Esophagus muscularis mucosa (tissue), 4 donors: ENCODE data around the gene XIST. TPM values are rescaled to one million over a fixed set of nuclear protein-coding genes. Genes with fewer than 3 reads are reported as not detected.

Source experiments
- DNase-seq: peaks from one replicate; pipeline ENCODE4 v3.0.0-alpha.2; 2017; ENCODE audit errors: extremely low spot score
- H3K27ac ChIP-seq, 4 donors: fragments of 200-600 bp; sonication (generic); replicated peaks in 1 of 4; 1 replicate in 3 of 4; 2 replicates in 1 of 4; pipeline ENCODE4 v1.5.1; 2016 to 2019; ENCODE audit warnings: mild to moderate bottlenecking in 1 of 4
- H3K27me3 ChIP-seq, 4 donors: fragments of 200-600 bp; sonication (generic); one replicate each; pipeline versions ENCODE4 v1.5.1 to v1.6.0; 2016 to 2019
- H3K36me3 ChIP-seq, 4 donors: fragments of 200-600 bp; sonication (generic); one replicate each; pipeline ENCODE4 v1.5.1; 2016 to 2019
- H3K4me1 ChIP-seq, 4 donors: fragments of 200-600 bp; sonication (generic); one replicate each; pipeline ENCODE4 v1.5.1; 2016 to 2019
- H3K4me3 ChIP-seq, 4 donors: fragments of 200-600 bp; sonication (generic); 1 replicate in 2 of 4; 2 replicates in 2 of 4; pipeline ENCODE4 v1.5.1; 2016 to 2019; ENCODE audit warnings: mild to moderate bottlenecking in 4 of 4, moderate library complexity in 1 of 4
- H3K9me3 ChIP-seq, 4 donors: fragments of 200-600 bp; sonication (generic); 1 replicate in 3 of 4; 2 replicates in 1 of 4; pipeline ENCODE4 v1.5.1; 2016 to 2019
- EP300 ChIP-seq: sonication (generic); formaldehyde crosslinking; IDR thresholded peaks from one replicate; pipeline ENCODE4 v1.6.1; 2017; ENCODE audit warnings: antibody characterized with exemption
- POLR2A ChIP-seq: fragments of 450-650 bp; IDR thresholded peaks from one replicate; pipeline ENCODE4 v1.6.1; 2017; ENCODE audit warnings: antibody characterized with exemption, moderate library complexity, mild to moderate bottlenecking, low read depth
- POLR2AphosphoS5 ChIP-seq, 2 donors: sonication (generic); formaldehyde crosslinking; IDR thresholded peaks; one replicate each; pipeline ENCODE4 v1.6.1; 2017; ENCODE audit warnings: antibody characterized with exemption in 2 of 2
- WGBS: methylation state at CpG from one replicate; pipeline ENCODE4 v1.1.5; 2018; 5-methylcytosine and 5-hydroxymethylcytosine counted together
- intact Hi-C: fragments of 100-400 bp; cut with DNase I; formaldehyde crosslinking; loops from one replicate; pipeline ENCODE4 v1.15.1; 2023
- total RNA-seq, 4 donors: library from RNA; depleted of rRNA; stranded (reverse); fragments of >200 nt; gene quantifications; one replicate each; pipeline versions ENCODE4 v1.1.0 to v1.2.1, GENCODE V29; 2016
- TF ChIP-seq, protein P1 (sequence below), 3 experiments: fragments of 200-600 bp in 2 of 3; fragments of 450-650 bp in 1 of 3; sonication (generic) in 2 of 3; IDR thresholded peaks; one replicate each; pipeline ENCODE4 v1.5.1; 2017 to 2019; ENCODE audit warnings: antibody characterized with exemption in 3 of 3, mild to moderate bottlenecking in 2 of 3, moderate library complexity in 1 of 3

The XIST gene
- total RNA-seq, 4 donors from 2014 or later: 1.3 to 130 (median 39.4) TPM

DNA sequence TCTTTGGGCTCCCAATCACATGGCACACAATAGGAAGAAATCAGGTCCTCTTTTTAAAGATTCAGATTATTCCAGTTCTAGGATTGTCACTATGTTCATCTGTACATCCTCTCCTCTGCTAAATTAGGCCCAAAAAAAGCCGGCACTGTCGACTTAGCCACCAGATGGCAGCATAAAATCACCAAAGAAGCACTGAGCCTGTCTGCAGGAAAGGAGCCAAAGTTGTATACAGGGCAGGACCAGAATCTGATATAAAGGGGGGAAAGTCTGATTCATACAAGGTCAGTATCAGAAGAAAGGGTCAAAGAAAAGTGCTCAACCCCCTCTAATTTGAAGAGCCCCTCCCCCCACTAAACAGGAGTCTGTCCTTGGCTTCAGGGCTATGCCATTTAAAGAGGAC lies 3.0 kb upstream of the XIST start:
- Histone ChIP-seq H3K9me3 (peaks cover 0 to 8% (median 0%) of the 10 kb centered on the region in 4 donors), H3K4me1 (no peaks in the 10 kb centered on the region), H3K4me3 (no peak overlapping the region), H3K27ac (no peak overlapping the region), H3K36me3 (no peaks in the 10 kb centered on the region), H3K27me3 (no peaks in the 10 kb centered on the region)
- TF ChIP-seq POLR2A (no peak), POLR2AphosphoS5 (IDR thresholded peaks at IDR 0.05) (peak in 1 of 2 donors; percentile 41), EP300 (no peak)
- TF ChIP-seq, protein P1, sequence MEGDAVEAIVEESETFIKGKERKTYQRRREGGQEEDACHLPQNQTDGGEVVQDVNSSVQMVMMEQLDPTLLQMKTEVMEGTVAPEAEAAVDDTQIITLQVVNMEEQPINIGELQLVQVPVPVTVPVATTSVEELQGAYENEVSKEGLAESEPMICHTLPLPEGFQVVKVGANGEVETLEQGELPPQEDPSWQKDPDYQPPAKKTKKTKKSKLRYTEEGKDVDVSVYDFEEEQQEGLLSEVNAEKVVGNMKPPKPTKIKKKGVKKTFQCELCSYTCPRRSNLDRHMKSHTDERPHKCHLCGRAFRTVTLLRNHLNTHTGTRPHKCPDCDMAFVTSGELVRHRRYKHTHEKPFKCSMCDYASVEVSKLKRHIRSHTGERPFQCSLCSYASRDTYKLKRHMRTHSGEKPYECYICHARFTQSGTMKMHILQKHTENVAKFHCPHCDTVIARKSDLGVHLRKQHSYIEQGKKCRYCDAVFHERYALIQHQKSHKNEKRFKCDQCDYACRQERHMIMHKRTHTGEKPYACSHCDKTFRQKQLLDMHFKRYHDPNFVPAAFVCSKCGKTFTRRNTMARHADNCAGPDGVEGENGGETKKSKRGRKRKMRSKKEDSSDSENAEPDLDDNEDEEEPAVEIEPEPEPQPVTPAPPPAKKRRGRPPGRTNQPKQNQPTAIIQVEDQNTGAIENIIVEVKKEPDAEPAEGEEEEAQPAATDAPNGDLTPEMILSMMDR (IDR thresholded peaks at IDR 0.05): peak; percentile 65 to 83 (median 77)
- intact Hi-C loops: loop anchor here (1.0 to 5.0 kb wide), 2 partner anchors 160 to 487 kb away; no protein-coding TSS in a partner anchor
- DNase-seq: no peak
- WGBS: 0% methylated on average over 2 of the region's 2 CpGs

DNA sequence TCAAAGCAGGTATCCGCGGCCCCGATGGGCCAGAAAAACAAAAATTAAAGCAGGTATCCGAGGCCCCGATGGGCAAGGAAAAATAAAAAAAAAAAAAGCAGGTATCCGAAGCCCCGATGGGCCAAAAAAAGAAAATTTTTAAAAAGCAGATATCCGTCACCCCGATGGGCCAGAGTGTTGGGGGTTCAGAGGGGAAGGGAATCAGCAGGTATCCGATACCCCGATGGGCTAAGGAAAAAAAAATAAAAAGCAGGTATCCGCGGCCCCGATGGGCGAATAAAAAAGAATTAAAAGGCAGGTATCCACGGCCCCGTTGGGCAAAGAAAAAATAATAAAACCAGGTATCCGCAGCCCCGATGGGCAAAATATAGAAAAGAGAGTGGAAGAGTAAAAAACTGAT lies 492 bp downstream of the XIST start:
- WGBS: 40% methylated on average over 19 of the region's 19 CpGs
- H3K36me3 ChIP-seq: no peaks in the 10 kb centered on the region
- no peaks in the 10 kb centered on the region for H3K27me3 ChIP-seq
- no peaks in the 10 kb centered on the region for H3K9me3 ChIP-seq
- TF ChIP-seq, protein P1 (IDR thresholded peaks at IDR 0.05): no peak
- TF ChIP-seq POLR2A: no peak
- no peak for TF ChIP-seq POLR2AphosphoS5 (IDR thresholded peaks at IDR 0.05)
- TF ChIP-seq EP300: no peak
- H3K4me3 ChIP-seq: peak overlapping the region in 2 of 4 donors; percentile 63 to 72
- H3K27ac ChIP-seq: peak overlapping the region in 2 of 4 donors; percentile 79
- intact Hi-C loops: no loop called here
- no peak for DNase-seq
- H3K4me1 ChIP-seq: peaks cover 0 to 26% (median 7%) of the 10 kb centered on the region in 4 donors

DNA sequence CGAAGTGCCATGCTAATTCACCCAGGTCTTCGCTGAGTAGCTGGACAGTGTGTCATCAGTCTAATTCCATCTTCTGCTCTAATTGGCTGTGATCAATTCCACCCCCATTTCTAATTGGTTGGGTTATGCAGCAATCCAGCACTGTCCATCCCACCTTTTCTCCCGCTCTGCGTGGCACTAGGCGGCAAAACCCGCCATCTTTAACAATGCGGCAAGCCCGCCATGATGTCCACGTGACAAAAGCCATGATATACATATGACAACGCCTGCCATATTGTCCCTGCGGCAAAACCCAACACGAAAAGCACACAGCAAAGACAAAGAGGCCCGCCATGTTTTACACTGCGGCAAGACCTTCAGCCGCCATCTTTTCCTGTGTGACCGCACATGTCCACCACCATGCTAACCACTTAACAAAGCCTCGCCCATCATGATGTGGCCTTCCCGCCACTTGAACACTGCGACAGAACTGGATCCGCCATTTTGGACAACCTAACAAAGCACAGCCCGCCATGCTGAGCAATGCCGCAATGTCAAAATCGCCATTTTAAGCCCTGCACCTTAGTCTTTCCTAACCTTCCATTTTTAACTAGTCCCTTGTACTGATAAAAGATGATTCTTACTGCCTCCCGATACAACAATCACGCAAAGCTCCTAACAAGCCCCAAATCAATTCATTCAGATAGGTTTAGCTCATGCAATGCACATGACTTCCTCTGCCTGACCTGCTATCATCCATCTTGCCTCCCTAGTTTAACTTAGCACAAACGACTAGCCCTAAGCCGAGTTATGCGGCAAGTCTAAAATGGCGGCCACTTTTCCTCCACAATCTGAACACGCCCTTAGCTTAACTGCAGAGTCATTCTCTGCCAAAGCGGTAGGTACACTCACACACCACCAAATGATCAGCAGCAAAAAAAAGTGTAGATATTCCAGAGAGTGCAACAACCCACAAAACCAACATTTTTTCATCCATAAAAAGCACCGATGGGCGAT lies 1.2 kb downstream of the XIST start:
- intact Hi-C loops: loop anchor here (2.0 kb wide), 1 partner anchor 93 kb away; no protein-coding TSS in a partner anchor
- H3K9me3 ChIP-seq: no peaks in the 10 kb centered on the region
- peak overlapping the region in 2 of 4 donors; percentile 63 to 72 for H3K4me3 ChIP-seq
- H3K27ac ChIP-seq: peak overlapping the region in 2 of 4 donors; percentile 79
- H3K4me1 ChIP-seq: peaks cover 0 to 30% (median 8%) of the 10 kb centered on the region in 4 donors
- TF ChIP-seq POLR2A (no peak), POLR2AphosphoS5 (IDR thresholded peaks at IDR 0.05) (peak; percentile 57 to 81)
- DNase-seq: no peak
- WGBS: 53% methylated on average over 33 of the region's 33 CpGs
- H3K27me3 ChIP-seq: no peaks in the 10 kb centered on the region
- no peaks in the 10 kb centered on the region for H3K36me3 ChIP-seq

DNA sequence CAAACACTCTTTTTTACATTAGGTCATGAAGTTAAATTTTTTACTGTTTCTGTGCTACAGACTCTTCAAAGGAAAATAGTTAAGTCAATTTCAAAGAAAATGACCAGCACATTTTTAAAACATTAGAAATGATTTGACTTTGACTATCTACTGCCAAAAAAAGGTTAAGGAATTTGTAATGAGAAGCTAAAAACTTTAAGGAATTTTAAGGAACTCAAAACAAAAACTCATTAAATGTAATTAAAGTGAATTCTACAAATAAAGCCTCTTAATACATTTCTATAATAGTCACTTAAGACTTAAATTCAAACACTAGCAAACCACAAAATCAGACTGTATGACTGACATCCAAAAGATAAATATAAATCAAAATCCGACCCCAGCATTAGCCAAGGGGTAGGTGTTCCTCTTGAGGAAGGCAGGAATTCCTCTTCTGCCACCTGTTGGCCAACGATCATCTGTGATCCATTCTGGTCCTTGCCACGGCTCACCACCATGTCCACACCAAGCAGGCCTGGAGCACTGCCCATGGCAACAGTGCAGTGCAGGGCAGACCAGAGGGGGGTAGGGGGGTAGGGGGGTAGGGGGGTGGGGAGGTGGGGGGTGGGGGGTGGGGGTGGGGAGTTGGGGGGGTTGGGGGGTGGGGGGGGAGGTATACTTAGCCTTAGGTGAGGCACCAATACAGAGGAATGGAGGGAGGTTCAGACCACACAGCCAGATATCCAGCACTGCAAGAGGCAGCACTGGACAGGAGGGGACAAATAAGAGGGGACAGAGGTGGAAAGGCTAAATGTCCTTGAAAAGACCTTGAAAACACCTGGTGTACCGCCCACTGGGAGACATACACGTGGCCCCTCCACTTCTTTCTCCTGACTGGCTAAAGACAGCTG lies 2.1 kb downstream of the XIST start:
- no peaks in the 10 kb centered on the region for H3K27me3 ChIP-seq
- TF ChIP-seq POLR2A (no peak), POLR2AphosphoS5 (IDR thresholded peaks at IDR 0.05) (no peak)
- TF ChIP-seq, protein P1 (IDR thresholded peaks at IDR 0.05): peak in 1 of 3 experiments; percentile 3
- no peaks in the 10 kb centered on the region for H3K36me3 ChIP-seq
- DNase-seq: no peak
- H3K4me3 ChIP-seq: peak overlapping the region in 2 of 4 donors; percentile 63 to 72
- intact Hi-C loops: loop anchor here (2.0 kb wide), 1 partner anchor 94 kb away; no protein-coding TSS in a partner anchor
- peaks cover 0 to 40% (median 9%) of the 10 kb centered on the region in 4 donors for H3K4me1 ChIP-seq
- peak overlapping the region in 2 of 4 donors; percentile 44 to 79 for H3K27ac ChIP-seq
- no peaks in the 10 kb centered on the region for H3K9me3 ChIP-seq
- WGBS: 27% methylated on average over 4 of the region's 5 CpGs
